Natural killer cell (primary cell): Measurements from ENCODE around the gene ZNF444. TPM values are rescaled to one million over a fixed set of nuclear protein-coding genes. Genes with fewer than 3 reads are reported as not detected.

Experiments used
- ATAC-seq, 3 donors: fragments of 150-1000 bp in 2 of 3; fragments of 200-7000 bp in 1 of 3; cut with Tn5 transposase; 1 replicate in 1 of 3; 2 replicates in 2 of 3; pipeline ENCODE4 v1.10.0; 2021; ENCODE audit warnings: mild to moderate bottlenecking in 2 of 3, moderate library complexity in 2 of 3
- DNase-seq, 2 donors: peaks; one replicate each; pipeline versions ENCODE4 v3.0.0 to v3.0.0-alpha.2; 2013 to 2021; ENCODE audit warnings: mixed read lengths in 1 of 2
- H3K27ac ChIP-seq: one replicate; pipeline ENCODE4 v1.5.1; 2013; ENCODE audit warnings: mild to moderate bottlenecking, low read length
- H3K27me3 ChIP-seq: one replicate; pipeline ENCODE4 v1.6.1; 2013; ENCODE audit warnings: low read length; ENCODE audit not compliant: control insufficient read depth, insufficient read depth
- H3K36me3 ChIP-seq: one replicate; pipeline ENCODE4 v1.6.1; 2013; ENCODE audit warnings: low read length; ENCODE audit not compliant: control insufficient read depth, insufficient read depth
- H3K4me1 ChIP-seq: one replicate; pipeline ENCODE4 v1.6.1; 2013; ENCODE audit warnings: low read length; ENCODE audit not compliant: control insufficient read depth, insufficient read depth
- H3K4me3 ChIP-seq: one replicate; pipeline ENCODE4 v1.5.1; 2013; ENCODE audit warnings: low read length
- H3K9me3 ChIP-seq: one replicate; pipeline ENCODE4 v1.6.1; 2013; ENCODE audit warnings: low read length; ENCODE audit not compliant: control insufficient read depth, insufficient read depth
- H3K27ac Mint-ChIP-seq, 2 donors: one replicate each; pipeline ENCODE4 v1.8.0; 2022; ENCODE audit warnings: mild to moderate bottlenecking in 2 of 2, mixed read lengths in 2 of 2, moderate library complexity in 1 of 2
- H3K27me3 Mint-ChIP-seq, 2 donors: one replicate each; pipeline ENCODE4 v1.8.0; 2022; ENCODE audit warnings: low read depth in 2 of 2, mixed read lengths in 2 of 2
- H3K36me3 Mint-ChIP-seq: one replicate; pipeline ENCODE4 v1.8.0; 2022; ENCODE audit warnings: mixed read lengths
- H3K4me1 Mint-ChIP-seq, 2 donors: one replicate each; pipeline ENCODE4 v1.8.0; 2022; ENCODE audit warnings: mixed read lengths in 2 of 2
- H3K4me3 Mint-ChIP-seq: one replicate; pipeline ENCODE4 v1.8.0; 2022; ENCODE audit warnings: mild to moderate bottlenecking, moderate library complexity, mixed read lengths
- H3K9me3 Mint-ChIP-seq, 2 donors: one replicate each; pipeline ENCODE4 v1.8.0; 2022; ENCODE audit warnings: mixed read lengths in 2 of 2
- WGBS: methylation state at CpG from one replicate; pipeline ENCODE4 v1.1.7; 2013; ENCODE audit warnings: missing lambda C conversion rate; ENCODE audit not compliant: insufficient coverage; 5-methylcytosine and 5-hydroxymethylcytosine counted together
- intact Hi-C: fragments of 100-400 bp; cut with micrococcal nuclease; formaldehyde crosslinking; loops from one replicate; pipeline ENCODE4 v1.14.2; 2022
- total RNA-seq, 4 donors: library from RNA; stranded (reverse); fragments of 120-200 nt in 1 of 4; gene quantifications; one replicate each; pipeline versions ENCODE4 v1.2.3 to v1.2.4, GENCODE V29; 2013 to 2022
- TF ChIP-seq, protein P1 (sequence below): fragments of 200-600 bp; IDR thresholded peaks from one replicate; pipeline ENCODE4 v1.8.0; 2022; ENCODE audit warnings: antibody characterized with exemption

The ZNF444 gene
- total RNA-seq, 3 donors from 2014 or later (not counting 1 experiment from before 2014, with no cell fraction given), result 14.5 to 21.9 (median 16.7) TPM

DNA sequence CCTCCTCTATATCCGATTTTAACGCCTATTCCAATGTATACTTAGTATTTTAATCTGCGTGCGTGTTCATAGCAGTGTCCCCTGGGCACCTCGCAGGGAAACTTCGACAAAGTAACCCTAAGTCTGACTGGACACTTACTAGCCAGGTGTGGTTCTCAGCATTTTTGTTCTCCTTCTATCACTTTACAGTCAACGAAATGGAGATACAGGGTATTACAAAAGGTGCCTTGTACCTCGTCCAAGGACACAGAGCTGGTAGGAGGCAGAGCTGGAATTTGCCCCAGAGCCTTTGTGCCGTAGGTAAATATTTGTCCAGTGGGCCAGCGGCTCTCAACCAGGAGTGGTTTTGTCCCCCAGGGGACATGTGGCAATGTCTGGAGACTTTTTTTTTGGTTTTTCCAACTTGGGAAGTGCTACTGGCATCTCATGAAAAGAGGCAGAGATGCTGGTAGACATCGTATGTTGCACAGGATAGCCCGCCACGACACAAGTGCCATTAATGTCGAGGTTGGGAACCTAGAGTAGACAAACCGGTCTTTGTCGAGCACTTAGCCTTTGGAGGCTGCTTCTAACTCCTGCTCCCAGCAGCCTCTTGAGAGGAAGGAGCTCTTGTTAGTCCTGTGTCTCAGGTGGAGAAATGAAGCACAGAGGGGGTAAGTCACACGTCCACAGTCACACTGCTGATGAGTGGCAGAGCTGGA is 1.1 kb downstream of the ZNF444 start:
- H3K36me3 Mint-ChIP-seq, result no peaks in the 10 kb centered on the region
- intact Hi-C loops, result no loop called here

DNA sequence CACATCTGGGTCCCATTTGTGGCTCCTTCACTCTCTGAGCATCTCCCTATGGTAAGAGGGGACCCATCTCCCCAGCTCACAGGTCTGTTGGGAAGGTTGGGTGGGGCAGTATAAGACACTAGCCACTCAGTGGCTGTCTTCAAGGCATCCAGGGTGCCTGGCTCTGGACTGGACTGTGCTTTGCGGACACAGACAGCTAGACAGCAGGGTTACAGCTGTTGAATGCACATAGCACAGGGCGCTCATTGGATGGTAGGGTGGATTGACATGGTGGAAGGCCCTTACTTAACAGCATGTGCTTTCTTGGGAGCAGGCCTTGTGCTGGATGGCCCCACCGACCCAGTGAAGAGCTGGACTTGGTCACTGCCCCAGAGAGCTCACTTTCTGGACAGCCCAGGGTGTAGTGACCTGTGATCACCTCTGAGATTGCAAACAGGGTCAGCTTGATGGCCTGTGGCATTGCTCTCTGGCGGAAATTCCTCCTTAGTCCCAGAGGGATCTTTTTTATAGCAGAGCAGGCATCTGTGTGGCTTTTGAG is 1.9 kb downstream of the ZNF444 start:
- DNase-seq (no peak), ATAC-seq (no peak)
- Mint-ChIP-seq H3K4me3 (no peak overlapping the region), H3K27ac (peak overlapping the region; percentile 9 to 35), H3K27me3 (no peaks in the 10 kb centered on the region), H3K36me3 (no peaks in the 10 kb centered on the region), H3K4me1 (peaks cover 27 to 40% of the 10 kb centered on the region in 2 donors), H3K9me3 (no peaks in the 10 kb centered on the region)
- no peak overlapping the region for H3K4me3 ChIP-seq
- no peaks in the 10 kb centered on the region for H3K9me3 ChIP-seq
- no peaks in the 10 kb centered on the region for H3K27me3 ChIP-seq
- no peak overlapping the region for H3K27ac ChIP-seq
- peaks cover 2% of the 10 kb centered on the region for H3K36me3 ChIP-seq
- 94% methylated on average over 4 of the region's 4 CpGs for WGBS
- intact Hi-C loops, result no loop called here
- H3K4me1 ChIP-seq, result peaks cover 15% of the 10 kb centered on the region
- TF ChIP-seq, protein P1, sequence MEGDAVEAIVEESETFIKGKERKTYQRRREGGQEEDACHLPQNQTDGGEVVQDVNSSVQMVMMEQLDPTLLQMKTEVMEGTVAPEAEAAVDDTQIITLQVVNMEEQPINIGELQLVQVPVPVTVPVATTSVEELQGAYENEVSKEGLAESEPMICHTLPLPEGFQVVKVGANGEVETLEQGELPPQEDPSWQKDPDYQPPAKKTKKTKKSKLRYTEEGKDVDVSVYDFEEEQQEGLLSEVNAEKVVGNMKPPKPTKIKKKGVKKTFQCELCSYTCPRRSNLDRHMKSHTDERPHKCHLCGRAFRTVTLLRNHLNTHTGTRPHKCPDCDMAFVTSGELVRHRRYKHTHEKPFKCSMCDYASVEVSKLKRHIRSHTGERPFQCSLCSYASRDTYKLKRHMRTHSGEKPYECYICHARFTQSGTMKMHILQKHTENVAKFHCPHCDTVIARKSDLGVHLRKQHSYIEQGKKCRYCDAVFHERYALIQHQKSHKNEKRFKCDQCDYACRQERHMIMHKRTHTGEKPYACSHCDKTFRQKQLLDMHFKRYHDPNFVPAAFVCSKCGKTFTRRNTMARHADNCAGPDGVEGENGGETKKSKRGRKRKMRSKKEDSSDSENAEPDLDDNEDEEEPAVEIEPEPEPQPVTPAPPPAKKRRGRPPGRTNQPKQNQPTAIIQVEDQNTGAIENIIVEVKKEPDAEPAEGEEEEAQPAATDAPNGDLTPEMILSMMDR, result no peak

More for the DNA sequence above, 1.1 kb downstream of the ZNF444 start:
- ATAC-seq, result no peak
- H3K4me1 ChIP-seq, result peaks cover 15% of the 10 kb centered on the region
- Mint-ChIP-seq H3K4me1 (peaks cover 27 to 40% of the 10 kb centered on the region in 2 donors), H3K4me3 (peak overlapping the region; percentile 99), H3K27me3 (no peaks in the 10 kb centered on the region), H3K9me3 (no peaks in the 10 kb centered on the region), H3K27ac (peak overlapping the region; percentile 95)
- H3K9me3 ChIP-seq, result no peaks in the 10 kb centered on the region
- no peaks in the 10 kb centered on the region for H3K27me3 ChIP-seq
- DNase-seq, result no peak
- peak overlapping the region; percentile 39 for H3K27ac ChIP-seq
- 86% methylated on average over 17 of the region's 17 CpGs for WGBS
- TF ChIP-seq, protein P1, result no peak
- no peak overlapping the region for H3K4me3 ChIP-seq
- H3K36me3 ChIP-seq, result peaks cover 1% of the 10 kb centered on the region

DNA sequence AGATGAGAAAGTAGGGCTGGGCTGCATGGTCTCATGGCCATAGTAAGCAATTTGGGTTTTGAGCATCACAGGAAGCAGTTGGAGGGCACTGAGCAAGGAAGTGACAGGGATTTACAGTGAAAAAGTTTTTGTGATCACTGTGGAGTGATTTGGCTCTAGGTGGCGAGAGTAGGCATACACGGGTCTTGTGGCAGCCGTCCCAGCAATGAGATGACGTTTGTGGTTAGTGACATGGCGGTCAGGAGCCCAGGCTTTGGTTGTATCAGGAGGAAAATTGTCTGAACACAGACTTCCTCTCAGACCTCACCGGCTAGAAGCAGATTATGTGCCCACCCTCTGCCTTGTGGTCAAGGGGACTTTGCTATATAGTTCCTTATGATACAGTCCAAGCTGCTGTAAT is 3.3 kb downstream of the ZNF444 start:
- WGBS, result 25% methylated on average over 6 of the region's 6 CpGs
- H3K9me3 Mint-ChIP-seq, result no peaks in the 10 kb centered on the region
- Histone ChIP-seq H3K27ac (no peak overlapping the region), H3K36me3 (peaks cover 2% of the 10 kb centered on the region), H3K9me3 (no peaks in the 10 kb centered on the region), H3K4me3 (no peak overlapping the region), H3K27me3 (no peaks in the 10 kb centered on the region), H3K4me1 (peaks cover 15% of the 10 kb centered on the region)
- ATAC-seq (no peak), DNase-seq (no peak)
- H3K4me3 Mint-ChIP-seq, result no peak overlapping the region
- H3K4me1 Mint-ChIP-seq, result peaks cover 27 to 45% of the 10 kb centered on the region in 2 donors
- H3K36me3 Mint-ChIP-seq, result no peaks in the 10 kb centered on the region
- intact Hi-C loops, result no loop called here
- no peaks in the 10 kb centered on the region for H3K27me3 Mint-ChIP-seq
- TF ChIP-seq, protein P1, result no peak
- H3K27ac Mint-ChIP-seq, result peak overlapping the region in 1 of 2 donors; percentile 70
